Panc1 (cell line): ENCODE results near the gene CDCA7L. TPM values are rescaled to one million over a fixed set of nuclear protein-coding genes. Genes with fewer than 3 reads are reported as not detected.

Experiments used
- ATAC-seq: fragments of 200-7000 bp; cut with Tn5 transposase; 2 replicates; pipeline ENCODE4 v1.9.1; 2020; ENCODE audit warnings: mild to moderate bottlenecking, moderate library complexity
- BruUV-seq: library from RNA; stranded (reverse); fragments of 400-500 nt; replicated peaks from 2 replicates; lab custom pipeline; 2021; lab: Mats Ljungman, UMichigan
- CTCF ChIA-PET: fragments of 300-600 bp; sonication (Branson Sonifier 250); formaldehyde crosslinking; loops from one replicate; lab custom pipeline; 2022; ENCODE audit warnings: antibody characterized with exemption; lab: Charles Lee
- POLR2A ChIA-PET: fragments of 300-600 bp; sonication (Branson Sonifier 250); formaldehyde crosslinking; loops from one replicate; lab custom pipeline; 2022; ENCODE audit warnings: antibody characterized with exemption; lab: Charles Lee
- DNase-seq: peaks from one replicate; pipeline ENCODE4 v3.0.0-alpha.2; 2010; ENCODE audit warnings: low read depth, low spot score
- H3K27ac ChIP-seq: 2 replicates; pipeline ENCODE4 v1.5.1; 2011; ENCODE audit warnings: mild to moderate bottlenecking, low read length, inconsistent platforms
- H3K27me3 ChIP-seq: fragments of 200-500 bp; sonication (Bioruptor generic); 2 replicates; pipeline ENCODE4 v1.6.0; 2014; ENCODE audit warnings: low read length, inconsistent platforms; ENCODE audit not compliant: control insufficient read depth, insufficient read depth
- H3K36me3 ChIP-seq: fragments of 200-500 bp; sonication (Bioruptor generic); 2 replicates; pipeline ENCODE4 v1.5.1; 2014; ENCODE audit warnings: inconsistent platforms, mild to moderate bottlenecking, low read length, moderate library complexity; ENCODE audit not compliant: control insufficient read depth, insufficient read depth
- H3K4me1 ChIP-seq: 2 replicates; pipeline ENCODE4 v1.5.1; 2011; ENCODE audit warnings: inconsistent platforms, mild to moderate bottlenecking, low read length, moderate library complexity; ENCODE audit not compliant: control insufficient read depth, insufficient read depth
- H3K4me3 ChIP-seq, 2 experiments: 2 replicates each; pipeline ENCODE4 v1.5.1; 2011 to 2012; ENCODE audit warnings: low read depth in 2 of 2, low read length in 2 of 2, mild to moderate bottlenecking in 2 of 2, inconsistent platforms in 1 of 2, moderate library complexity in 1 of 2
- H3K9me3 ChIP-seq: fragments of 200-500 bp; sonication (Bioruptor generic); 2 replicates; pipeline ENCODE4 v1.5.1; 2014; ENCODE audit warnings: low read depth, mild to moderate bottlenecking, inconsistent platforms, low read length, moderate library complexity; ENCODE audit not compliant: control insufficient read depth, insufficient read depth
- POLR2AphosphoS5 ChIP-seq: IDR thresholded peaks from 2 replicates; pipeline ENCODE4 v1.6.1; 2012; ENCODE audit warnings: mild to moderate bottlenecking, low read depth, low read length, moderate library complexity
- SIN3A ChIP-seq: IDR thresholded peaks from 2 replicates; pipeline ENCODE4 v1.6.1; 2012; ENCODE audit warnings: low read depth, mild to moderate bottlenecking, low read length, moderate library complexity, borderline replicate concordance; ENCODE audit not compliant: insufficient read depth
- TCF7L2 ChIP-seq: IDR thresholded peaks from 2 replicates; pipeline ENCODE4 v1.6.1; 2011; ENCODE audit warnings: mild to moderate bottlenecking, low read depth, low read length, inconsistent platforms
- in situ Hi-C: cut with HindIII; loops from 2 replicates; pipeline ENCODE4 v1.10.0; 2016; ENCODE audit warnings: low sequenced_read_pairs, low pct_unique_long_range_greater_than_20kb
- intact Hi-C: fragments of 100-400 bp; cut with micrococcal nuclease; formaldehyde crosslinking; loops from one replicate; pipeline ENCODE4 v1.10.0; 2022; ENCODE audit not compliant: unreplicated experiment
- total RNA-seq: library from RNA; stranded (reverse); gene quantifications from one replicate; pipeline ENCODE4 v1.2.1, GENCODE V29; 2021; ENCODE audit not compliant: unreplicated experiment
- TF ChIP-seq, protein P1 (sequence below): fragments of 450-650 bp; IDR thresholded peaks from 2 replicates; pipeline ENCODE4 v1.5.1; 2017; ENCODE audit warnings: mild to moderate bottlenecking
- TF ChIP-seq, protein P2 (sequence below), 2 experiments: IDR thresholded peaks; 2 replicates each; pipeline ENCODE4 v1.6.1; 2011 to 2012; ENCODE audit warnings: low read depth in 2 of 2, control low read depth in 1 of 2, low read length in 1 of 2, mild to moderate bottlenecking in 1 of 2, moderate library complexity in 1 of 2; ENCODE audit not compliant: insufficient read depth in 1 of 2

The CDCA7L gene
- total RNA-seq, 1 experiment from 2014 or later = 46.1 TPM

- H3K4me3 ChIP-seq = no peak overlapping the region
- no peaks in the 10 kb centered on the region for H3K27me3 ChIP-seq
- ATAC-seq (no peak), DNase-seq (no peak)
- peaks cover 3% of the 10 kb centered on the region; the same call in 1 of the 2 replicates for H3K36me3 ChIP-seq
- ChIA-PET CTCF (no interaction called here), POLR2A (no interaction called here)
- no peaks in the 10 kb centered on the region for H3K9me3 ChIP-seq
- intact Hi-C loops = no loop called here
- BruUV-seq = no TSS peak
- H3K4me1 ChIP-seq = no peaks in the 10 kb centered on the region
- in situ Hi-C loops = no loop called here
- H3K27ac ChIP-seq = no peak overlapping the region
- TF ChIP-seq TCF7L2 (no peak), SIN3A (no peak), POLR2AphosphoS5 (no peak)
- TF ChIP-seq, protein P1, sequence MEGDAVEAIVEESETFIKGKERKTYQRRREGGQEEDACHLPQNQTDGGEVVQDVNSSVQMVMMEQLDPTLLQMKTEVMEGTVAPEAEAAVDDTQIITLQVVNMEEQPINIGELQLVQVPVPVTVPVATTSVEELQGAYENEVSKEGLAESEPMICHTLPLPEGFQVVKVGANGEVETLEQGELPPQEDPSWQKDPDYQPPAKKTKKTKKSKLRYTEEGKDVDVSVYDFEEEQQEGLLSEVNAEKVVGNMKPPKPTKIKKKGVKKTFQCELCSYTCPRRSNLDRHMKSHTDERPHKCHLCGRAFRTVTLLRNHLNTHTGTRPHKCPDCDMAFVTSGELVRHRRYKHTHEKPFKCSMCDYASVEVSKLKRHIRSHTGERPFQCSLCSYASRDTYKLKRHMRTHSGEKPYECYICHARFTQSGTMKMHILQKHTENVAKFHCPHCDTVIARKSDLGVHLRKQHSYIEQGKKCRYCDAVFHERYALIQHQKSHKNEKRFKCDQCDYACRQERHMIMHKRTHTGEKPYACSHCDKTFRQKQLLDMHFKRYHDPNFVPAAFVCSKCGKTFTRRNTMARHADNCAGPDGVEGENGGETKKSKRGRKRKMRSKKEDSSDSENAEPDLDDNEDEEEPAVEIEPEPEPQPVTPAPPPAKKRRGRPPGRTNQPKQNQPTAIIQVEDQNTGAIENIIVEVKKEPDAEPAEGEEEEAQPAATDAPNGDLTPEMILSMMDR = no peak
- TF ChIP-seq, protein P2, sequence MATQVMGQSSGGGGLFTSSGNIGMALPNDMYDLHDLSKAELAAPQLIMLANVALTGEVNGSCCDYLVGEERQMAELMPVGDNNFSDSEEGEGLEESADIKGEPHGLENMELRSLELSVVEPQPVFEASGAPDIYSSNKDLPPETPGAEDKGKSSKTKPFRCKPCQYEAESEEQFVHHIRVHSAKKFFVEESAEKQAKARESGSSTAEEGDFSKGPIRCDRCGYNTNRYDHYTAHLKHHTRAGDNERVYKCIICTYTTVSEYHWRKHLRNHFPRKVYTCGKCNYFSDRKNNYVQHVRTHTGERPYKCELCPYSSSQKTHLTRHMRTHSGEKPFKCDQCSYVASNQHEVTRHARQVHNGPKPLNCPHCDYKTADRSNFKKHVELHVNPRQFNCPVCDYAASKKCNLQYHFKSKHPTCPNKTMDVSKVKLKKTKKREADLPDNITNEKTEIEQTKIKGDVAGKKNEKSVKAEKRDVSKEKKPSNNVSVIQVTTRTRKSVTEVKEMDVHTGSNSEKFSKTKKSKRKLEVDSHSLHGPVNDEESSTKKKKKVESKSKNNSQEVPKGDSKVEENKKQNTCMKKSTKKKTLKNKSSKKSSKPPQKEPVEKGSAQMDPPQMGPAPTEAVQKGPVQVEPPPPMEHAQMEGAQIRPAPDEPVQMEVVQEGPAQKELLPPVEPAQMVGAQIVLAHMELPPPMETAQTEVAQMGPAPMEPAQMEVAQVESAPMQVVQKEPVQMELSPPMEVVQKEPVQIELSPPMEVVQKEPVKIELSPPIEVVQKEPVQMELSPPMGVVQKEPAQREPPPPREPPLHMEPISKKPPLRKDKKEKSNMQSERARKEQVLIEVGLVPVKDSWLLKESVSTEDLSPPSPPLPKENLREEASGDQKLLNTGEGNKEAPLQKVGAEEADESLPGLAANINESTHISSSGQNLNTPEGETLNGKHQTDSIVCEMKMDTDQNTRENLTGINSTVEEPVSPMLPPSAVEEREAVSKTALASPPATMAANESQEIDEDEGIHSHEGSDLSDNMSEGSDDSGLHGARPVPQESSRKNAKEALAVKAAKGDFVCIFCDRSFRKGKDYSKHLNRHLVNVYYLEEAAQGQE (IDR thresholded peaks at IDR 0.05; ENCODE audit: insufficient read depth in 1 of 2, low read depth in 2 of 2, low read length in 1 of 2) = no peak
These were observed 37.0 kb downstream of the CDCA7L start for GRCh38 chr7:21908746-21909145.

- DNase-seq = no peak
- TF ChIP-seq, protein P2 (IDR thresholded peaks at IDR 0.05; ENCODE audit: insufficient read depth in 1 of 2, low read depth in 2 of 2, low read length in 1 of 2) = no peak
- TF ChIP-seq, protein P1 = no peak
- no peak for TF ChIP-seq POLR2AphosphoS5
- no peak for TF ChIP-seq SIN3A
- TF ChIP-seq TCF7L2 = no peak
- POLR2A ChIA-PET = no interaction called here
- no peaks in the 10 kb centered on the region for H3K4me1 ChIP-seq
- H3K36me3 ChIP-seq = peaks cover 3% of the 10 kb centered on the region; the same call in 1 of the 2 replicates
- in situ Hi-C loops = no loop called here
- BruUV-seq = no TSS peak
- H3K27ac ChIP-seq = no peak overlapping the region
- no peaks in the 10 kb centered on the region for H3K9me3 ChIP-seq
- CTCF ChIA-PET = no interaction called here
- ATAC-seq = no peak; the same call in 1 of the 2 replicates
- H3K4me3 ChIP-seq = no peak overlapping the region
- no peaks in the 10 kb centered on the region for H3K27me3 ChIP-seq
- intact Hi-C loops = no loop called here
These were observed 42.5 kb downstream of the CDCA7L start for GRCh38 chr7:21903020-21903786.
